NAMALWA (cell line): ENCODE measurements around the gene SLC2A4.
A peak's percentile ranks its signal among the peaks of the same experiment; 100 is the strongest.
"Not testable (repeated sequence)": the region's sequence is repeated elsewhere in the genome, so short reads cannot be mapped to it uniquely, and the experiment has no call there.

ENCODE experiments used
- DNase-seq: peaks from one replicate; pipeline ENCODE4 v3.0.0-alpha.2; 2015; ENCODE audit warnings: low spot score

The SLC2A4 gene

DNA sequence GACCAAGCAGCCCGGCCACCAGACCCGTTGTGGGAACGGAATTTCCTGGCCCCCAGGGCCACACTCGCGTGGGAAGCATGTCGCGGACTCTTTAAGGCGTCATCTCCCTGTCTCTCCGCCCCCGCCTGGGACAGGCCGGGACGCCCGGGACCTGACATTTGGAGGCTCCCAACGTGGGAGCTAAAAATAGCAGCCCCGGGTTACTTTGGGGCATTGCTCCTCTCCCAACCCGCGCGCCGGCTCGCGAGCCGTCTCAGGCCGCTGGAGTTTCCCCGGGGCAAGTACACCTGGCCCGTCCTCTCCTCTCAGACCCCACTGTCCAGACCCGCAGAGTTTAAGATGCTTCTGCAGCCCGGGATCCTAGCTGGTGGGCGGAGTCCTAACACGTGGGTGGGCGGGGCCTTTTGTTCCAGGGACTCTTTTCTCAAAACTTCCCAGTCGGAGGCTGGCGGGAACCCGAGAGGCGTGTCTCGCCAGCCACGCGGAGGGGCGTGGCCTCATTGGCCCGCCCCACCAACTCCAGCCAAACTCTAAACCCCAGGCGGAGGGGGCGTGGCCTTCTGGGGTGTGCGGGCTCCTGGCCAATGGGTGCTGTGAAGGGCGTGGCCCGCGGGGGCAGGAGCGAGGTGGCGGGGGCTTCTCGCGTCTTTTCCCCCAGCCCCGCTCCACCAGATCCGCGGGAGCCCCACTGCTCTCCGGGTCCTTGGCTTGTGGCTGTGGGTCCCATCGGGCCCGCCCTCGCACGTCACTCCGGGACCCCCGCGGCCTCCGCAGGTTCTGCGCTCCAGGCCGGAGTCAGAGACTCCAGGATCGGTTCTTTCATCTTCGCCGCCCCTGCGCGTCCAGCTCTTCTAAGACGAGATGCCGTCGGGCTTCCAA lies at the start of gene SLC2A4:
SLC2A4 (plus strand) TSS at position 645 of the 879 bp plus-strand sequence; CDS start at position 862, 217 bp downstream.
- peak; percentile 92 for DNase-seq

DNA sequence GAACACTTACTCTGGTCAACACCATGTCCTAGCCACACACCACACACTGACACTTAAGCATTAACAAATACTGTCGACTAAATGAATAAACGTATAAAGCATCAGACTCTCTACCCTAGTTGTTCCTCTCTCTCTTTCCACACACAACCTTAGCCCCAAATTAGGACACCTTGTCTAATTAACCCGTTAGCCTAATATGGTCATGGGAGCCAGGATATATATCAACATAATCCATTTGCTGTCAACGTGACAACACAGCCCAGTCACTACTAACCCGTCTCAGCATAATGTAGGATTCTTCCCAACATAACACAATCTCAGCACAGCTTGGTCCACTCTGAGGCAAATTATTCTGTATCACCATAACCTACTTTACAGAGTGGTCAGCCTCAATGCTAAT lies 49.4 kb upstream of the SLC2A4 start:
- DNase-seq: no peak

DNA sequence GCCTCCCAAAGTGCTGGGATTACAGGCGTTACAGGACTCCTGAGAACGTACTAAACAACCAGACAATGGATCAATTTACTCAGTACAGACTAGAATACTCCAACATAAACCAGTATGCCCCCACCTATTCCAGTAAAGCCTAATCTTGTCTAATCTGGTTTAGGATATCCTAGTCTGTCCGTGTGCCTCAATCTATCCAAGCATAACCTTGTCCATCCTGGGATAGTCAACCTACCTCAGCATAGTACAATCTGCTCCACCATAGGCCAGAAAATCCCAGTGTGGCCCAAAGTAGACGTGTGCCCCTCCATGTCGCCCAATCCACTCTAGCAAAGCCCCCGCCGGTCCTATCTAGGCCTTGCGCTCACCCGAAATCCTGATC lies 47.8 kb upstream of the SLC2A4 start:
- no peak for DNase-seq

DNA sequence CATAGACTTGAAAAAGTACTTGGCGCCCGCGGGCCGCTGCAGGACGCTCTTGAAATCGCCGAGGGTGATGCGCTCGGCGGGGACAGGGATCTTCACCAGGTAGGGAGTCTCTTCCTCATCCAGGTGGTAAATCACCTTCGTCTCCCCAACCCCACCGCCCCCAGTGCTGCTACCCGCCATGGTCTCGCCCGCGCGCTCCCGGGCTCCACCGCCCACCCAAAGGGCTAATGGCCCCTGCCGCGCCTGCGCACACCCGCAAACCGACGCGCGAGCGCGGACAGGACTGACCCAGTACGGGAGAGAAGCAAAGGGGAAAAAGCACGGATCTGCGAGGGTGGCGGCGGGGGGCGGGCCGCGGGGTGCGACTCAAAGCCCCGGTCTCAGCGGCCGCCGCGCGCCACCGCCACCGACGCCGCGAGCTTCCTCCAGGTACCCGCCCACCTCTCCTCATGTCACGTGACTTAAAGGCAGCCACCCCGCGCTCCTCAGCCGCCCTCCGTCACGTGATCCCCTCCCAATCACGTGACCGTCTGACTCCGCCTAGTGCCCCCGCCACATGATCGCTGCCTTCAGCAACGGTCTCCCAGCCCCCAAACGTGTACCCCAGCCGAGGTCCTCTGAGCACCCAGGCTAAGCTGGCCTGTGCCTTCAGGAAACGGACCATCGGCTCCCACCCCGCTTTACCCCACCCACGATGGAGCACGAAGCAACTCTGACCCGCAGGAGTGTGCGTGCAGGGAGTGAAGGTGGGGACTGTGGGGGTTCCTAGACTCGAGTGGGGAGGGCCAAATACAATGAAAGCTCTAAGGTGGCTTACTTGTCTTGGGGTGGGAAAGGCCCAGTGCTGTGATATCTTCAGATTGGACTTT lies 47.2 kb upstream of the SLC2A4 start, which contains the start of gene DVL2:
DVL2 (minus strand) TSS at position 435 of the 869 bp plus-strand sequence; CDS start at position 180, 255 bp downstream.
- DNase-seq: peak; percentile 89

DNA sequence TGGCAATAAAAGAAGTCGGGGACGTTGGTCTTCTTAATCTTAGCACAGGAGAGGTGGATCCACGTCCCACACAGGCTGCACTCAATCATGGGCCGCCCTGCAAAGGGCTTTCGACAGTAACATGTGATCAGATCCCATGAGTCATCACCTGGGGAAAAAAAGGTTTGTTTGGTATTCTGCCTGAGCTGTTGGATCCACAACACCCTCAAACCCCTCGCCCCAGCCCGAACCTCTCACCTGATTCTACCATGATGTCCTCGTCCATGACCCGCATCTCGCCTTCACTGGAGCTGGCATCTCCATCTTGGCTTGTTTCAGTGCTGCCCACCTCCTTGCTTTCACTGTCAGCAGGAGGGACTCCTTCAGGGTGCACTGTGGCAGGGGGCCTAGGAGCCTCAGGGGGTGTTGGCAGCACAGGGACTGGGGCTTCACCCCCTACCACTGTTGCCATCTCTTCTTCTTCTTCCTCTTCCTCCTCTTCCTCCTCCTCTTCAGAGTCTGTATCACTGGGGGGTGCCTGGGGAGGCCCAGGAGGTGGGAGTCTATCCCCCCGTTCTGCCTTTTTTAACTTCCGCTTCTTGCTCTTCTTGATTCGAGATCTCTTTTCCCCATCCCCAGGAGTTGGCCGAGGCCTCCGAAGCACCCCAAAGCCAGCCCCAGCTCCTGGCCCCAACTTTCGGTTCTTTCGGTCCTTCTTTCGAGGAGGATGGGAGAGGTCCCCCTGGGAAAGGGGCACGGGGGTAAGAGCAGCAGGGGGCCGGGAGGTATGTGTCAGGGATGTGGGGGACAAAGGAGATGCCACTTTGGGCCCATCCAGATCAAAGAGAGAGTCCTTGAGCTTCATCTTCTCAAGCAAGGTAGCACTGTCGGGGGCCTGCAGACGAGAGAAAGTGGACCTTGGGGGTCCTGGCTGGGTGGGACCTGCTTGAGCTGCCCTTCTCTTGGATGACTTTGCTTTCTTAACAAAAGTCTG lies 45.5 kb upstream of the SLC2A4 start:
- no peak for DNase-seq

DNA sequence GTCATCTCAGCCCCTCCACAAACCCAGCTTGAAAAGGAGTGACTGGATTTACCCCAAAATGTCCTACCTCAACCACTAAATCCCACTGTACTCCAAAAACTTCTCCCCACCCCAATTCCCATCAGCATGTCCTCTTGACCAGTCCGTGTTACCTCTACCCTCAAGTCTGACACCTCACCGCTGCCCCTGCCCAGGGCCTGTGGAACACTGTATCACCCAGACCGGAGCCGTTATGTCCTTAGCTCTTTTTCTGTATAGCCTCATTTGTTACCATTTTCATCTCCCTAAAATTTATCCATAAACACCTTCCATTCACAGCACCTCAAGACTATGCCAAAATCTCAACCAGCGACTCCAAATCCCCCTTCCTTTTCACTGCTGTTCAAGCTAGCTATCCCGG lies 44.7 kb upstream of the SLC2A4 start:
- DNase-seq: no peak

DNA sequence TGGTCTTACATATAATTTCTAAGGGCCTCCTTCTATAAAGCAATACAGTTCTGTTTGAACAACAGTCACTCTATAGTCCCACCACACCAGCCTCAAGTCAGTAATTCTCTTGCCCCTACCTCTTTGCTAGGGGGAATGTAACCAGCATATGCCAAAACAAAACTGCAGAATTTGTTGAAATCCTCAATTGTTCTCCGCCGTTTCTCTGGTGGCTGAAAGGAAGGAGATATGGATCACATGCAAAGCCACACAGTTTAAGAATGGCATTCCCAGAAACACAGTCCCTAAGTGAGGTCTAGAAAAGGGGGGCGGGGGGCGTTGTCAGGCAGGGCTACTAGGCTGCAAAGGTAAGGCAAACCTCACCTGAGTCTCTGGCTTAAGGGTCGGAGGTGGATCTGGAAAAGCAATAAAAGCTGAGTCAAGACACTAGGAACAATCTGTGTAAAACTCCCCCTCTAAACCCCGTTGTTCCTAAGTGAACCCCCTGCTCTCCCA lies 44.2 kb upstream of the SLC2A4 start:
- no peak for DNase-seq

DNA sequence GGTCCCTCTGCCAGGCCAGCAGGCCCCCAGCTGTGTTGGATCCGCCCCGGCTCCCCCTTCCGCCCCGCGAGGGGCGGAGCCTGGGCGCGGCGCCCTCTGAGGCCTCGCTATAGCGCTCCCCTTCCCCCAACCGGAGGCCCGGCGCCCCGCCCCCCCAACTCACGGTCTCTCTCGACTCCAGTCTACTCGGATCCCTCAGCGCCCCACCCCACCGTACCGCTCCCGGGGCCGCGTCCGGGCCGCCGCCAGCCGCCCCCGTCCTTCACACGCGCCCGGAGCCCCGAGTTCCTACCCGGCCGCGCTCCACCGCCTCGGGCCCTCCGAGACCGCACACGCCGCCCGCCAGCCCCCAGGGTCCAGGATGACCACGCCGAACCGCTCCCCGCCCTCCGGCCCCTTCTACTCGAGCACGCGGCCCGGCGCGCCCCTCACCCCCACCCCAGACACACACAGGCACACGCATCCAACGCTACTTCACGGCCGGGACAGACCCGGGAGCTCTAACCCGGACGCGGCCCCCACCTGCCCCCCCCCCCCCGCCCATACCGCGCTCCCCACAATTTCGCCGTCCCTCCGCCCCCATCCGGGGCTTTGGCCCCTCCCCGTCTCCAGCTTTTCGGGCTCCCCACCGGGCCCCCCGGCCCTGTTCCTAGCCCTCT lies 43.6 kb upstream of the SLC2A4 start:
- peak; percentile 70 for DNase-seq

DNA sequence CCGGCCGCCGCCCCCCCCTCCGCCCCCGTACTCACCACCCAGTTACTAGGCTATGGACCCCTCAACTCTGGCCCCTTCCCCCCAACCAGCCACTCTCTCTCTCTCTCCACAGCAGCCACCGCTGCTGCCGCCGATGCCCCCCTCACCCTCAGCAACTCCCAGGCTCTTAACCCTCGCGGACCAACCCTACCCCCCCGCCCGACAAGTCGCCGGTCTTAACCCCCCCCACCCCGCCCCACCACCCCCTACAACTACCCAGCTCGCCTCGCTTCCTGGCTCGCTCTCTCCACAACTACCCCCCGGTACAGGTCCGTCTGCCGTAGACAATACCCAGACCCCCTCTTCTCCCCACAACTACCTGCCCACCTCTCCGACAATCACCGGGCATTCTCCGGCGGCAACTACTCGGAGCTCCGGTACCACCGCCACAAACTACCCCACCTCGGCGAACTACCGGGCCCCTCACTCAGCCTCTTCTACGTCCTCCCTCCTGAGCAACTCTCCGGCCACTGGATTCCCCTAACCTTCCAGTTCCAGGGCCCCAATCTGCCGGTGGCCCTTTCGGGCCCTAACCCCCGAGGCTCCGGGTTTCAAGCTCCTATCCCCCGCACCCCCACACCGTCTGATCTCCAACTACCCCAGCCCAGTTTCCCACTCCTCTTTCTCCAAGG lies 43.0 kb upstream of the SLC2A4 start:
- peak; percentile 24 for DNase-seq

DNA sequence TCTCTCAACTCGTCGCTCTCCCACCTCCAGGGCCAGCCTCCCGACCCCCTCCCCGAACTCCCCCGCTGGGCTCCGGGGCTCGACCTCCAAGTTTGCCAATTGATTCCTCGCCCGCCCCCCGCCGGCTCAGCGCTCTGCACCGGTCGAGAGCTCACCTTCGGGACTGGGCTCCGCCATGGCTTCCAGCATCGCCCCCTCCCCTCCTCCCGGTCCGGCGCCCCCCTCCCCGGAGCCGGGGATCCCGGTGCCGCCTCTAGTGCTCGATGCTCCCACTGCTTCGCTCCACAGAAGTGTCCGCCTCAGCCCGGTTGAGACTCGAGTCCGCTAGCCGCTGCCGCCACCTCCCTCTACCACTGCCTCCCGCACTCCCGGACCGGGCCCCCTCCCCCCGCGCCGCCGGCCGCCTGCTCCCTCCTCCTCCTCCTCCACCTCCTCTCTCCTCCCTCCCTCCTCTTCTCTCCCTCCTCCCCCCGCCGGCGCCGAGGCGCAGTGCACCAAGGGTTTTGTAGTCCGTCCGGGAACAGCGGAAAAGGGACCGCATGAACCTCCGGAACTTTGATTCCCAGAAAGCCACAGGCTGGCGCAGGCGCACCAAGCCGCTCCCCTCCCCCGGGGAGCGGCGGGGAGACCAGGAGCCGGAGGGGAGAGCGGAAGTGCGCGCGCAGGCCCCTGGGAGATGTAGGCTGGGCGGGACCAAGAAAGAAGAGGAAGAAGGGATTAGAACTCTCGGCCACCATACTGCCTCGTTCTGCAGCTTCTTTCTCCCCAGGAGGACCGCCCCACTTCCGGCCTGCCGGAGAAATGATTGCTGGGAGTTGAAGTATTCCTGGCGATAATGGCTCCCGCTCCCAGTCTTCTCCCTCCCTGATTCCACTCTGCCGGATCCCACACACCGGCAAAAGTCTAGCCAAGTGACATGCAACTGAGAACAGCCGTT lies 42.2 kb upstream of the SLC2A4 start, which contains the start of gene PHF23:
PHF23 (minus strand) TSS at position 367 of the 937 bp plus-strand sequence; CDS start at position 189, 178 bp downstream.
- DNase-seq: peak; percentile 92

DNA sequence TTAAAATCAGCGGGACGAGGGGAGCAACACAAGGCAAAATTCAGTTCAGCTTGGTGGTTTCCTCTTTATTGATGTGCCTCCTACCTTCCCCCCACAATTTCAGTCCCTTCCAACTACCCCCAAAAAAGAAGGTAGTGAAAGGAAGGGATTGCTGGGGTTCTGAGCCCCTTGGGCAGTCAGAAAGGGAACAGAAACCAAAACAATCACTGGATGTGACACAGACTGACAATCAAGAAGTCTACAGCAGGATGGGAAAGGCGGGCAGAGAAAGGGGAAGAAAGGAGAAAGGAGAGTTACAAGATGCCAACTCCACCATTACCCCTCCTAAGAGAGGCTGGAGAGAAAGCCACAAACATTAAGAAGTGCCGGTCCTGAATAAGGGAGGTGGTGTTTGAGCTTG lies 41.1 kb upstream of the SLC2A4 start:
- peak; percentile 30 for DNase-seq

DNA sequence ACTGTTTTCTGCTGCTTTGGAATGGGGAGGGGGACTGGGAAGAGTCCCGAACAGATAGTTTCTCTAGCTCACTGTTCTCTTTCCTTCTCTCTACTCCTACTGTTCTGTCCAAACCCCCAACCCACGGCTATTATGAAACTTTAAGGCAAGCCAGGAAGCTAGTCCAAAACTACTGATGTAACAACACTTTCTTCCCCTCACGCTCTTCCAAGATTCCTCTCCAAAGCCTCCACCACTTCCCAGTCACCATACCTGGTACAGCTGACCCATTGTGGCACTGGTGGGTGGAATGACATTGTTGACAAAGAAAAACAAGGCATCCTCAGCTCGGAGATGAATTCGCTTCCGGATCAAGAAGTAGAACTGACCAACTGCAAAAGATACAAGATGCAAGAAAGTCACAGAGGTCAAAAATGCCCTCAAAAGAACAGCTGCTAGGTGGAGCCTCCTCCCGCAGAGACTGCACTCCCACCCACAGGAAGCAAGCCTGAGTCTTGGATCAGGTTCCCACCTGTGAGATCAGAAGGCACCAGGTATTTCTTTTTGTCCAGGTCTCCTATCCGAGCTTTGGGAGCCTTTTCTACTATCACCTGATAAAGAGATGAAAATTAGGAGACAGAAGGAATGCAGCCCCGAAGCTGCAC lies 40.3 kb upstream of the SLC2A4 start:
- DNase-seq: no peak

DNA sequence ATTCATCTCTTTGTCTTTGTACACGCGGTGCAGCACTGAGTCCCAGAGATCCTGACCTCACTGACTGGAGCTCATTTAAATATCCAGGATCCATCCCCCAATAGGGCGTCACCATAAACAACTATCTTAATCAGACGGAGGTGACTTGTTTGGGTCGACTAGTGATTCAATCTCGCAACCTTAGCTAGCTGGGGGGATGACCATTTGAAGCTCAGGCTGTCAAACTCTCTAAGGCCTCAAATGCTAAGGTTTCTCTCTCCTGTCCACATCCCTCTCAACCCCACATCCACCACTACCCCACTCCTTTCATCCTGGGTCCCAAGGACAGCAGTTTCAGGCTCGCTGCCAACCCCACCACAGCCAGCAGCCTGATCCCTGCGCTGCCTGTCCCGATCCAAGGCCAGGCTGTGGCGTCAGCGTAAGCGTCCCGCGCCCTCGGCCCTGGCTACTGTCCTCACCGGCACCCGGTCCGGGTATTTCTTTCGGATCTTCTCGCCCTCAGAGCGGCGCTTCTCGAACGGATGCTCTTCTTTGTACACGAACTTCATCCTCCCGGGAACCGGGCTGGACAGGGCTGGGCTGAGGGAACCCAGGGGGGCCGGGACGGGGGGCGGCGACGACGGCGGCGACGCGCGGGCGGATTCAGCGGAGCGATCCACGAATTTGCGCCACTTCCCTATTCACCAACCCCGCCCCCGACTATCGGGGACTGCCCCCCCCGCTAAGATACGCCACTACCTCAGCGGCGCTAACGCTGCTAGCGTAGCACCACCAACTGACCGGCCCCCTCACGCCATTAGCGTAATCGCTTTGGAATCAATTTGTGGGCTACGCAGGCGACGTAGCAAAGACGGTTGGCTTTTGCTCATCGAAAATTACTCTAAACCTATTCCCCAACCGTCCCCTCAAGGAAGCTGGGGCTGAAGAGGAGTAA lies 39.5 kb upstream of the SLC2A4 start, which contains the start of gene GABARAP:
GABARAP (minus strand) TSS at position 667 of the 934 bp plus-strand sequence; CDS start at position 548, 119 bp downstream.
- DNase-seq: peak; percentile 78

DNA sequence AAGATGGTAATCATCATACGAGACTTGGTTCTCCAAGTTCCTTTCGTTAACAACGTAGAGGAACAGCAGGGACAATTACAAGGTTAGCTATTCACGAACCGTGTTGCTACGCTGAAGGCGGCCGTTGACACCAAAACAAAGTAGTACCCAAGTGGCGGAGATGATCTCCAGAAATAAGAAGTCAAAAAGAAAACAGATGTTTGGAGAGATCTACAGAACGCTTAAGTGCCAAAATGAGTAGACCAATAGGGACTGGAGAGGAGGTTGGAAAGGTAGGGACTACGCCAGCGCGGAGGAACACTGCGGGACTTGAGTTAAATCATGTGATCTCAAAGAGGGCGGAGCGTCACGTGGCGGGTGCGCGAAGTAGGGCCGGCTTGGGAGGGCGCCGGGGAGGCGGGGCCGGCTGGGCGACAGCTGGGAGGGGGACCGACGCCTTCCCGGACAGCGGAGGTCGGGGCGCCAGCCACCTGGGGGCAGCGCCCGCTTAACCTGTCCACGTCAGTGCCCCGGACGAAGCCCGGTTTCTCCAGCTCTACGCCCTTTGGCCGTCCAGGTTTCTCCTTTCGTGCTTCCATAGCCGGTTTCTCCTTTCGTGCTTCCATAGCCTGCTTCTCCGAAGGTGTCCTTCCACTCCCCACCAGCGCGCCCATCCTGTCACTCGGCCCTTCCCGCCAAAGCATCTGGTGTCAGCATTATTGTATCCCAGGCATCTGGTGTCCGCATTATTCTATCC lies 38.6 kb upstream of the SLC2A4 start:
- DNase-seq: peak; percentile 85

DNA sequence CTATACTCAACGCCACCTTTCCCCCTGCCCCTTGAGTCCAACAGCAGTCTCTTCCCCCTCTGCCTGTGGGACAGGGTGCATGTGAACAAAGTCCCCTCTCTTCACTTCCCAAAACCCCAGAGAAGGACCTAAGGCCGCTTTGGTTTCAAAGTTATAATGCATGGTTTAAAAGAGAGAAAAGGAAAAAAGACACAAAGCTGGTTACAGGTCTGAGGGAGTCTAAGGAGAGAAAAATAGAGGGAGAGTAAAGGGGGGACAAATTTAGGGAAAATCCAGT lies 38.1 kb upstream of the SLC2A4 start:
- DNase-seq: no peak

DNA sequence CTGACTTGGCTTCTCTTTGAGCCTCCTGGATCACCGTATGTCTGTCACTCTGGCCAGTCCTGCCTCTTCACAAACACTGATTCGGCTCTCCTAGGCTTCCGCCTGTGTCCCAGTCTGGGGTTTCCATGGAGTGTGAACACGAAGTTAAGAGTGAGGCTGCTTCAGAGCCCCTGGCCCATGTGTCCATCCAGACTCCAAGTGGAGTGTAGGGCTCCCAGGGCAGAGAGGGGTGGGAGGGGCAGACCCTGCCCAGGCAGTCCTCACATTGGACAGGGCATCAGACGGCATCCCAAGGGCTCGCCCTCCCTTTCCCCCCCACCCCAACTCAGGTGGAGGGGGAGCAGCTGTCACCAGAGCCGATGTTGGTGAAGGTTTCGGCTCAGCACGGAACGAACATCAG lies 37.7 kb upstream of the SLC2A4 start:
- DNase-seq: not testable (repeated sequence)

DNA sequence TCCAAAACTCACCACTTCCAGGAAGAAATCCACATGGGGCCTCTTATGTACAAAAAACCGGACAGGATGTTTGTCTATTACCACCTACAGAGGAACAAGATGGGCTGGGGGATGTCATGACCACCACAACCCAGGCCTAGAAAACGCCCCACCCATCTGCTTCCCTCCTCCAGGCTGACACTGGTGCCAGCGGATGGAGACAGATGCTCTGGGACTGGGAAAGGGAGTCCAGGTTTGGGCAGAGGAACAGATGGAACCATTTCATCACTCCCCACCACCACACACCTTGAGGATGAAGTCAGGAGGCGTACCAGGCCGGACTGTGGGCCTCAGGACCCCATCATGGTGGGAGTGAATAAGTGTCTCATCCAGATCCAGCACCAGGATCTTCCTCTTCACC lies 34.7 kb upstream of the SLC2A4 start:
- no peak for DNase-seq
